NCI-H446 treated with DMSO at 0.1 percent for 48 hours (cell line): ENCODE results near the gene DNAJC6.
A peak's percentile ranks its signal among the peaks of the same experiment; 100 is the strongest.

ENCODE experiments used
- DNase-seq: peaks from one replicate; lab custom pipeline; 2025; lab: John Stamatoyannopoulos, UW

DNAJC6 gene

DNA sequence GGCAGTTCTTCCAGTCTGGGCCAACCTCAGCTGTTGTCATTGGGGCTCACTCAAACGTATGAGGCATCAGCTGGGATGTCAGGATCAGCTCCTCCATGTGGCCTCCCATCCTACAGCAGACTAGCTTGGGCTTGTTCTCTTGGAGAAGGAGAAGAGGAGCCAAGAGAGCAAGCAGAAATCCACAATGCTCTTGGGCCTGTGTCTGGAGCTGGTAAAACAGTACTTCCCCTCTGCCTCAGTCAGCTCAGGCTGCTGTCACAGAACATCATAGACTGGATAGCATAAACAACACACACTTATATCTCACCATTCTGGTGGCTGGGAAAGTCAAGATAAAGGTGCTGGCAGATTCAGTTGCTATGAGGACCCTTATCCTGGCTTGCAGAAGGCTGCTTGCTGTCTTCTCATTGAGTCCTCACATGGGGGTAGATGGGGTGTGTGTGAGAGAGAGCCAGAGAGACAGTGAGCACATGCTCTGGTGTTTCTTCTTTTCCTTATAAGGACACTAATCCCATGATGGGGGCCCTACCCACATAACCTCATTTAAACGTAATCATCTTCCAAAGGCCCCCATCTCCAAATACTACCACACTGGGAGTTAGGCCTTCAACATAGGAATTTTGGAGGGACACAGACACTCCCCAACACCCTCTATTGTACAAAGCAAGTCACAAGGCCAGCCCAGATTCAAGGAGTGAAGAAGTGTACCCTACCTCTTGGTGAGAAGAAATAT lies 16.3 kb upstream of the DNAJC6 start:
- no peak for DNase-seq

DNA sequence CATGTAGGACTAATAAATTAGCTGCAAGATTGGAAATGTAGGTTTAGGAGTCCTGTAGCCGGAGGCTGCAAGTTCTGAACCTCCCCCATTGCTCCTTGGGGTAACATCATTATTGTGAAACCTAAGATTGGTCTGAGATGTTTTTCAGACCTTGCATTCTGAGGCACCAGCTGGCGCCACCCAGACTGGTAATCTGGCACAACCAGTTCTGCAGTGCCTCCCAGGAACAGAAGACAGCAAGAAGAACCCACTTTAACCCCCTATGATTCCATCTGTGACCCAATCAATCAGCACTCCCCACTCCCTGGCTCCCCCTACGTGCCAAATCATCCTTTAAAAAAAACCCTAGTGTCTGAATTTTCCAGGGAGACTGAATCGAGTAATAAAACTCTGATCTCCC lies 11.6 kb upstream of the DNAJC6 start:
- no peak for DNase-seq

DNA sequence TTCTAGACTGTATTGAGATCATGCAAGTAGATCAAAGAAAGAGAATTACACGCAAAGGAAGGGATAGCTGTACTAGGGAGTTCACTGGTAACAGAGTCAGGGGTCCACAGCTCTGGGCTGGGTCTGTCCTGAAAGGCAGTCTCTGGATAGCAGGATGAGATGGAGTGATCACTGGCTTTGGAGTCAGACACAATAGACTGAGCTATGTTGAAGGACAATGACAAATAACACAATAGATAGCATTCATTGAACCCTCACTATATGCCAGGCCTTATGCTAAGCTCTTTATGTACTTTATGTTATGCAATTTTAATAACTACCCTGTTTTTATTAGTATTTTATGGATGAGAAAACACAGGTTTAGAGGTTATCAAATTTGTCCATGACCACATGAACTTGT lies 10.0 kb upstream of the DNAJC6 start:
- no peak for DNase-seq

DNA sequence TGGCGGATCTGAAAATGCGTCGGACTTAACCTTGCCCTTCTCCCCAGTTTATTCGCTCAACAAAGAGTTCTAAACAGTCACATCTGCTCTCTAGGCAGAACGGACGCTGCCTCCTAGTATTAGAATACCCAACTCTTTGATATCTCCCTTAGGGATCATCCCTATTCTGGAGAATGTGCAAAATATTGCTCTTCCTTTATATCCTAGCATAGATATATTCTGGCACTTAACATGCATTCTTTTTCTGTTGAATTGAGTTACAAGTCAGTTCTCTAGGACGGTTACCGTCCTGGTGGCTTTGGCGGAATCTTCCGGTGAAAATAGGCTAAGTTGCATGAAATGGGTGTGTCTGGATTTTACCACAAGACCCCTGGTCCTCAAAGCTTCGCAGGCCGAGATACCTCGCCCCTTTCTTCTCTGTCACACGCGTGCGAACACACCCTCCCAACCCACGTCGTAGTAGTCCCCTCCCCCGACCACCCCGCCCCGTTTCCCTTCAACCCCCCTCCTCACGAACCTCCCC lies 501 bp upstream of the DNAJC6 start:
- no peak for DNase-seq

DNA sequence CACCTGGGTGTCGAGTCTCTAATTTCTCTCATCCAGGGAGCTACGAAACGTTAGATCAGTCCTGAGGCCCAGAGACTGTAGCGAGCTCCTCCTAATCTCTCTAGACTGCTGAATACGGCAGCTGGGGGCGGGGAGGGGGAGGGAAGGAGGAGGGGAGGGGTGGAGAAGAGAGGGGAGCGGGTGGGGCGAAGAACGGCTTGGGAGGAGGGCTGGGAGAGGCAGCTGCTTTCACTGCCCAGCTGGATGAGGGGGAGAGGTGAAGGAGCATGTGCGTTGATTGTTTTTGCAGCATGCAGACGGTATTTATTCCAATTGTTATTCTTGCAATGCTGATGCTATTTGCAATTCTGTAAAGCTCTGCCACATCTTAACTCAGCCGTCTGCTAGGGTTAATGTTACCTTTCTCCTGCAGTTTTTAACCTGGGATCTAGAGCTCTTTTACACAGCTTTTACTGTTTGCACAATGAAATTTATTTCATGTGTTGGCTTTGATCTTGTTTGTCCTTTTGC lies 790 bp downstream of the DNAJC6 start:
- DNase-seq, result peak; percentile 46

DNA sequence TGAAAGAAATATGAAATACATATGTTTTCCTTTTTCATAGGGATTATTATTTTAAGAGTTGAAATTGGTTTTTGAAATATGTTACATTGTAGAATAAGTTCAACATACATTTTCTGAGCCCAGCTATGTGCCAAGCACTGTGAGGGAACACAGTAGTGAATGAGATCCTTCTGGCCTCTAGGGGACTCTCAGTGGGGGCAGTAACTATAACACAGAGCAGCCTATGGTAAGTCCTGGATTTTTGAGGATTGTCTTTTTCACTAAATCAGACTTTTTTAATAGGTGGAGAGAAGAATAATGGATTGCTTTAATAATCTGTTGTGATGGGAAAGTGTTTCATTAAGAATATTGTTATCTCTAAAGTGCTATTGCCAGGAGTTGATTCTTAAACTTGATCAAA lies 2.4 kb downstream of the DNAJC6 start:
- DNase-seq, result no peak

DNA sequence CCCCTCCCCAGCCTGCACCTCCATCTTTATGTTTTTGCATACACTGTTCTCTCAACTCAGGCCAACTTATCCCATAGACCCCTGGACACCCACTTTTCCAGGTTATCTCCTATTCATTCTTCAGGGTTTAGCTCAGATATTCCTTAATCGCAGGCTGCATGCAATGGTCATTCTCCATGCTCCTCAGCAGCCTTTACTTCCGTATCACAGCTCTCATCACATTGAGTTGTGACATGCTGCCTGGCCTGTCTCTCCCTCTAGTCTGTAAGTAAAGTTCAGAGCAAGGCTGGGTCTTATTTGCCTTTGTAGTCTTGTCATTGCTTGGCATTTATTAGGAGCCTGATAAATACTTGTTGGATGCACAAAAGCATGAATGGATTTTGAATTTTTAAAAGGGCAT lies 6.9 kb downstream of the DNAJC6 start:
- no peak for DNase-seq

DNA sequence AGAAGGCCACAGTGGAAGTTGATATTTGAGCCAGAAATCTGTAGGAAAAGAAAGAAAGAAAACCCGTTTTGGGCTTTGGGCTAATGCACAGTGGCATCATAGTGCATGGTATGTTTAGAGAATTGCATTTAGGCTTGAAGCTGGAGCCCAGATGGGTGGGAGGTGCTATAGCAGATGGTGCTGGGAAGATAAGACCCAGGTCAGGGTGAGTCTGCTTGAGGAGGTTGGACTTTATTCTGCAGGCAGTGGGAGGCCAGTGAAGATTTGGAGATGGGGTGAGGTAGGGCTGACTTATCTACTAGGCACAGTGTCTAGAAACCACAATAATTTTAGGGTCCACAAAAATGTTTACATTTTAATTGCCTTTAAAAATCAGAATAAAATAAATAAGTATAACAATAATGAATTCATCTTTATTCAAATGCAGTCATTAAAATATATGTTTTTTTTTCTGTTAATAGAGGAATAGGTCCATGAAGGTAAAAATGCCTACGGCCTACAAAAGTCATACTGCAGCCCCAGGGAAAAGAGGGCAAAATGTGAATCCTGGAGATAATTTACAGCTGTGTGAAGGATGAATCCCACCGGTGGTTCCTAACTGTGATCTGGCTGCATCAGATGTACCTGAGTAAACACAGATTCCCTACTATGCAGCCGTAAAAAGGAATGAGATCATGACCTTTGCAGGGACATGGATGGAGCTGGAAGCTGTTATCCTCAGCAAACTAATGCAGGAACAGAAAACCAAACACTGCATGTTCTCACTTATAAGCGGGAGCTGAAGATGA lies 8.7 kb downstream of the DNAJC6 start:
- peak; percentile 74 for DNase-seq

DNA sequence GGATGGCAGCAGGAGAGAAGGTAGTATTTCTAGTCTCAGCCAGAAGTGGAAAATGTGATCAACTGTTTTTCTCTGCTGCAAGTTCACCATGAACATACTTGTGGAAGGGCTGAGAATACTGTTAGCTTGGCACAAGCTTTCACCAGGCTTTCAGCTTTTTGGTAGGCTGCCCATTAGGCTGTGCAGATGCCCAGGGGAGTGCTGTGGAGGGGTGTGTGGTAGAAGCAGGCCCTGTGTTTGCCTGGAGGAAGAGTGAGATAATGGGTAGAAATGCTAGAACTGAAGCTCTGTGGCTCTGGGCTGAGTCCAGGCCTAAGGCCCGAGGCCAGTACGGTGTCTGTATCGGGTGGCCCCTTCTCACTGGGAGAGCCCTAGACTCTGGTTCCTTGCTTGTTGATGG lies 9.8 kb downstream of the DNAJC6 start:
- peak; percentile 91 for DNase-seq

DNA sequence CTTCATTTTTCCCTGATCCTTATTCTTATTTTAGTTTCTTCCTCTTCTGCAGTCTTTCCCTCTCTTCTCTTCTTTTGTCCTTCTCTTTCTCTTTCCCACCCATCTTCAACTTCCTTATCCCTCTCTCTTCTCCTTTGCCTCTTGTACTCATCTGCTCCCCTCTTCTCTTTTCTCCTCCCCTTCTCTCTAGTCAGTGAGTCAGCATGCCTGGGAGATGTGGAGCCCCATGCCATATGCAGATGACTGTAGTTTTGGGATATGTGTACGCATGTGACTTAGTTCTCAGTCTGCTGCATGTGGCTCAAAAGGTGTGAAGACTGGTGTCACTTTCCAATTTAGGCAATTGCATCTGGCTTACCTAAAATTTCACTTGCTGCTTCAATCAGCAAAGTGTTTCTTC lies 10.4 kb downstream of the DNAJC6 start:
- DNase-seq, result no peak

DNA sequence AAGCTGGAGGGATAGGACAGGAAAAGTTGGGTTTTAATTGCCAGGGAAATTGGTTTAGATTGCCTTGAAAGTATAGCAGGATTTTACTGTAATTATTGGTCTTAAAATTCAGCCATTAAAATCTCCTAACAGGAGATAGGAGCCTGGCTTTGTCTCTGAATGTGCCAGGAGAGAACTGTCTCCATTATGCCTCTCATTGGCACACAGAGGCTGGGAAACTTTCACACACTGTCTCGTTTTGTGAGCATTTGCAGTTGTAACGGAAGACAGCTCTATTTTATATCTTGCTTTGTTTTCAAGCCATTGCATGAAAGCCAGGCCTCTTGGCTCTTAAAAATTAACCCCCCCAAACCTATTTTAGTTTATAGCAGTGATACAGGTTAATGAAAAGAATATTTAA lies 12.5 kb downstream of the DNAJC6 start:
- DNase-seq, result no peak

DNA sequence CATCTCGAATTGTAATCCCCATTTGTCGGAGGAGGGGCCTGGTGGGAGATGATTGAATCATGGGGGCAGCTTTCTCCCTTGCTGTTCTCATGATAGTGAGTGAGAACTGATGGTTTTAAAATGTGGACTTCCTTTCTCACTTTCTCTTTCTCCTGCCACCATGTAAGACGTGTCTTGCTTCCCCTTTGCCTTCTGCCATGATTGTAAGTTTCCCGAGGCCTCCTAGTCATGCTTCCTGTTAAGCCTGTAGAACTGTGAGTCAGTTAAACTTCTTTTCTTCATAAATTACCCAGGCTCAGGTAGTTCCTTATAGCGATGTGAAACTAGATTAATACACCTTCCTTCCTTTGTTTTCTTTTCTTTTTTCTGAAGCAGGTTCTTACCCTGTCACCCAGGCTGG lies 13.9 kb downstream of the DNAJC6 start:
- DNase-seq, result no peak

DNA sequence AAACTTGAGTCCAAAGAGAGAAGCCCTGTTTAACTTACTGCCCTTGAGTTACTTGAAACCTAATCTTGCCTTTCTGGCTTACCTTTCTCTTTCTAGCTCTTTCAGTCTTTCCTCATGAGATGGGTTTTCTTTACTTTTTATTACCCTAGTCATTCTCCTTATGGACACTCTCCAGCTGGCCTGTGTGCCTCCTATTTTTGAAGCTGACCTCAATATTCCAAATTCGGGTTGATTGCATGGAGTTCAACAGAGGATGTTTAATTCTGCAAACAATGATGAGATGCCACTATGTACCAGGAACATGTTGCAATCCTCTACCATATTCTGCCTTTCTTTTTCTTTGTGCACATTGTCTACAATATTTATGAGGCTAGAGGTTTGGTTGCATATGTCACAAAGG lies 20.7 kb downstream of the DNAJC6 start:
- DNase-seq, result no peak

DNA sequence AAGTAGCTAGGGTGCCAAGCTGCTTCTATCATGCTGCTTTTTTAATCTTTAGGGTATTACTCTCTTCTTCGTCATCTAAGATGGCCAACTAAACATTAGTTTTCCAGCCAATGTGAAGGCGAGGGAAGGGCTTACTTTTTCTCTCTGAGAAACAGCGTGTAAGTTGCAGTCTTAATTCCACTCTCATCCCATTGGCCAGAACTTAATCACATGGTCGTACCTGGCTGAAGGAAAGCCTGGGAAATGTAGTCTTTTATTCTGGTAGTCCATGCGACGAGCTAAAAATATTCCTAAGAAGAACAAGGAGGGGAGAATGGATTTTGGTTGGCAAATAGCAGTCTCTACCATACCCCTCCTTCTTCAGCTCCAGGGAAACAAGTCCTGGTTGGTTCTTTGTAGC lies 21.5 kb downstream of the DNAJC6 start:
- no peak for DNase-seq

DNA sequence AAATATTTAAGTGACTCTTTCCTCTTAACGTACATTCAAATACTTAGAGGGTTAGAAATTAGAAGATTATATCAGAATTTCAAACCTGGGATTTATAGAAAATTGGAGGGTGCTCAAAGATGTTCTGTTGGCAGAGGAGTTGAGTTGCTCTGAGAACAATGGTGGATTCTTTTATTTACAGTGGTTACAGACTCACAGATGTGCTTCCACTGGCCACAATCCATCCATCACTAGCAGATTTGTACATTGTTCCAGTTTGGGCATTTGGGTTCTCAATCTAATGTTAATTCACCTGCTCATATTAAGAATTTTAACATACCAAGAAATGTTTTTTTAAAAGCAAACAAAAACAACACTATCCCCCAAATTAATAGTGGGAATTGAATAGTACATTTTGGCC lies 23.5 kb downstream of the DNAJC6 start:
- DNase-seq, result no peak

DNA sequence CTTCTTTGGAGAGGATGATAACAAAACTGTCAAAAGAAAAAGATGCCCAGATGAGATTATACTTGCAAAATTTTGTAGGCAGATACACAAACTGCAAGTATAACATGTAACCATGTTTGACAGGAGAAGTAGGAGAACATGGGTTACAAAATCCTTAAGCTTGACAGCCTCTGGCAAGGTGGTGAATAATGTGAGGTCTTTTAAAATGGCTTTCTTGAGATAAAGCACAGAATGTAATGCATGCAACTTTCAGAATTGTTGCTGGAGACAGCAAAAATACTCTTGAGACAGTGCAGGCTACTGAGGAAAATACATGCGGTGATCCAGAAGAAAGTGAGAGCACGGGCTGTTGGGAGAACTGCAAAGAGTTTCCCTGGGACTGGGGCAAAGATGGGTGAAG lies 24.7 kb downstream of the DNAJC6 start:
- no peak for DNase-seq

DNA sequence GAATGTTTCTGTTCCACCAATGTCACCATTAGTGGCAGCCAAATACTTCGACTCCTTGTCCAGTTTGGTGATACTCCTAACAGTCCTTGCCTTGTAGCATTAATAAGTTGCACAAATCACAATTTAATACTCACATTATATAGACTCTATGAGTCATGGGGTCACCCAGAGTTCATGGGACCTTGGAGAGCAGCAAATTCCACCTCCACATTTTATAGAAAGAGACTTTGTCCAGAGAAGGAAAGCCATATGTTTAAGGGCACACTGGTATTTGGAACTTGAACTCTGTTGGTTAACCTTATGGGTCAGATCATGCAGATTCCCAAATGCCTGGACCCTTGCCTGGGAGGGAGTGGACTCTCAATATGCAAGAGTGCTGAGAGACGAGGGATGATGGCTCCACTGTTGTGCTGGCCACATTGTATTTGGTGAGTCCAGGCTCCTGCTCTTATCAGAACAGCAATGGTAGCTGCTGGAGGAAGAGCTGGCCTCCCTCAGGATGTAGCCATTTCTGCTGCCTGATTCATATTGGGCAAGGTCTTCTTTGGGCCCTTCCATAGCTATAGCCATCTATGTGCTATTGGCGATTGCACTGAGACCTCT lies 30.6 kb downstream of the DNAJC6 start:
- no peak for DNase-seq

DNA sequence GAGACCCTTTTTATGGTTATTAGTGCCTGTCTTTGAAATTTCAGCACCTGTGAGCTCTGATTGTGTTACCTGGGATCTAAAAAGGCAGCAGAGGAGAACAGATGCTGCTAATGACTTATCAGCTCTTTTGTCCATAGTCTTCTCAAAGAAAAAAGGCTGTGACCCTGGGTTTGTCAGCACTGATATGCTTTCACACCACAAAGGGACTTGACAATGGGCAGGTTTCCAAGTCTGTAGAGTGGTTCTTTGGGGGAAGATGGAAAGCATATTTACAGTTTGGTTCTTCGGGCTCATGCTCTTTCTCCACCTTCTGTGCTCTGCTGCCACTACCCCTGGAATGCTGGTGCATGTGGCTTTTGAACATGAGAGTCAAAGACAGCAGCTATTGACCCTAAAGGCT lies 32.0 kb downstream of the DNAJC6 start:
- DNase-seq, result no peak

DNA sequence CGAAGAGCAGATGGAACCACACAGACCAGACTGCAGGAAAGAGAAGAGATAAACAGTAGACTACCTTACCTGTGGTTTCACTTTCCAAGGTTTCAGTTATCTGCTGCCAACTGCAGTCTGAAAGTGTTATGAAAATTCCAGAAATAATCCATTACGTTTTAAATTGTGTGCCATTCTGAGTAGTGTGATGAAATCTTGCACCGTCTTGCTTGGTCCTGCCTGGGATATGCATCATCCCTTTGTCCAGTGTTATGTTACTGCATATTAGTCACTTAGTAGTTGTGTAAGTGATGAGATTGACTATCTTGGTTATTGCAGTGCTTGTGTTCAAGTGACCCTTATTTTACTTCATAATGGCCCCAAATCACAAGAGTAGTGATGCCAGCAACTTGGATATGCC lies 33.9 kb downstream of the DNAJC6 start:
- DNase-seq, result no peak

DNA sequence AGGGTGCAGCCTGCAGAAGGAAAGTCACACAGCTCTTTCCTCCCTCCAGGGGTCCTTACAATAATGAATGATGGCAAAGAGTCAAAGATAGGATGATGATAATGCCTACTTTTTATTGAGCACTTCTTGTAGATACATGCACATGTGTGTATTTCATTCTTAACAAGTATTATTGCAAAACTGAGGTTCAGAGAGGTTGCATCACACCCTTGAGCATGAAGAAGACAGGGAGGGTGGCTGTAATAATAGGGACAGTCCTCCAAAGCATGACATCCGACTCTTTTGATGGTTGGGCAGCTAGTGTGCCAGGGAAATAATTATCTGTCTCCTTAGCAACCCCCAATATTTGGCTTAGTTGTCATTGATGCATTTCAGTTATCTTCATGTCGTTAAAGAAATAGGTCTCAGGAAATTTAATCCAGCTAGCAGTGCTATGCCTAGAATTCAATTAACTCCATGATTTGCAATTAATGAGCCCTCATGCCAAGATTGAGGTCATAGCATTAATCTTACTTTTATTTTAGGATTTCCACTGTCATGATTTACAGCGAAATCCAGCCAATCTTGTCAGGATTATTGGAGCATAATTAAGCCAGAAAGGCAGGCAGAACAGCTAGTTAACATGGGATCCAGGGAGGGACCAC lies 35.0 kb downstream of the DNAJC6 start:
- DNase-seq, result peak; percentile 54

DNA sequence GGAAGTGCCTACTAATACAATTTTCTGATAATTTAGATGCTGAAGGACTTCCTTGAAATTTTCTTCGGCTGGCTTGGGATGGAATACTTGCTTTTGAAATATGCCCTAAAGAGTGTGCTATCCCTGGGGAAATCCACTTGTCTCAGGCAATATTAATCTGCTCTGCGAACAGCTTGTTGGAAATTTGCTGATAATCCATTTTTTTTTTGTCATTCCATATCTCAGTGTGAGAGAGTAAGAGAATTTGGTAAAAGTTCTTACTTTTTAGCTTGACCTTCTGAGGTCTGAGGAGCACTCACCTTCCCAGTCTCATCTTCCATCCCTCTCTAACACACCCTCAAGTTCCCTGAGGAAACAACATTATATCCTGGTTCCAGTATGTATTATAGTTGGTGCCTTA lies 36.8 kb downstream of the DNAJC6 start:
- no peak for DNase-seq

DNA sequence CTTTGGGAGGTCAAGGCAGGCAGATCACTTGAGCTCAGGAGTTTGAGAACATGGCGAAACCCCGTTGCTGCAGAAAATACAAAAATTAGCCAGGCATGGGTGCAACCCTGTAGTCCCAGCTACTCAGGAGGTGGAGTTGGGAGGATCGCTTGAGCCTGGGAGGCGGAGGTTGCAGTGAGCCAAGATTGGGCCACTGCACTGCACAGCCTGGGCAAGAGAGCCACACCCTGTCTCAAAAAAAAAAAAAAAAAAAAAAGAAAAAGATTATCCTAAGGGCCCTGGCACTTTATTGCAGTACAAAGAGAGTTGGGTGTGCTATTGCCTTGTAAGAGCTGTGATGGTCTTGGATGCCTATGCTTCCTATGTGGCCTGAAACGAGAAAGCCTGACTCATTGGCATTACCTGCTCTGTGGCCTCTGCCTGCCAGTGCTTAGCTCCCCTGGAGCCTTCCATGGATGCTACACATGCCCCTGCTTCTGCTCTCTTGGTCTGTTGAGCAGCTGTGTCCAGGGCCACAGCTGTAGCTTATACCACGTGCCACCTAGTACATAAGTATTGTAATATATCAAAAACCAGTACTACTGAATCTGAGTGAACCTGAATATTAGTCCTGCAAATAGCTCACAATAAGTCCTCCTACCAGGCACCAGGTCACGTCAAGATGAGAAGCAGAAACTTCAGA lies 45.8 kb downstream of the DNAJC6 start:
- no peak for DNase-seq
